GM18907 (cell line): Measurements from ENCODE around the gene TANK.
A peak's percentile ranks its signal among the peaks of the same experiment; 100 is the strongest.
"Not testable (repeated sequence)": the region's sequence is repeated elsewhere in the genome, so short reads cannot be mapped to it uniquely, and the experiment has no call there.

Experiments
- ATAC-seq: cut with Tn5 transposase; IDR thresholded peaks from one replicate; pipeline ENCODE4 v1.9.1; 2021; ENCODE audit warnings: mild to moderate bottlenecking, moderate library complexity; ENCODE audit not compliant: unreplicated experiment

Gene TANK

DNA sequence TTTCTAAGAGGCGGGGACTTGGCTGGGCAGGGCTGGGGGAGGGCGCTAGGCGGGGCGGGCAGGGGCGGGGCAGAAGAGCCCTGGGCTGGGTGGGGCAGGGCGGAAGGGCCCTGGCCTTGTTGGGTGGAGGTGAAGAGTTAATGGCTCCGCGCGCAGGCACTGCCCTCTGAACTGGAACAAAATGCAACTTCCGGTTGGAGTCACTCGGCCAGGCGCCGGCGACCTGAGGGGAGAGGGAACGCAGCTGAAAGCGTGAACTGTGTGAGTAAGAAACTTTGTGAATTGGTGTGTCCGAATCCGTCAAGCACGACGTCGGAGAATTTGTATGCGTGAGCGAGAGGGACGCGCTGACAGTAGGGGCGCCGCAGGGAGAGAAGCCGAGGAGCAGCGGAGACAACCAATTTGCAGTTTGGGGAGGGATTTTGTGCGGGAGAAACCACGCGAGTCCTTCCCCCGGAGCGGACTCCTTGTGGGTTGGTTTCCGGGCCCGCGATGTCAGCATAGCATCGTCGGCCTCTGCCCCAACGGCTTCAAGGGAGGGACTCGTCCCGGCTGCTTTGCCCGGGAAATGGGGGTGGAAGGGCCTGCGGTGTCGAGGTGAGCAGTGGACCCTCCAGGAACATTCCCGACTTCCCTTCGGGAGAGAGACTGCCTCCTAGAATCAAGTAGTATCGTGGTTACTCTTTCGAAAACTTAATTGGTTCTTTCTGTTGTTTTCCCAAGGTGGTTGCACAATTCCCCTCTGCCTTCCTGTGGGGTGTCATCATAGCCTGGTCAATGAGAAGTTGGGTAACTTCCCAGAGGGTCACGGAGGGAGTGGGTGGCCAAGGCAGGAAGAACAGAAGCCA is at the start of gene TANK:
TSS of gene TANK (plus strand) at position 203 of the 848 bp plus-strand sequence. CDS start 19,235 bp downstream, outside the sequence.
- ATAC-seq = peak; percentile 89

DNA sequence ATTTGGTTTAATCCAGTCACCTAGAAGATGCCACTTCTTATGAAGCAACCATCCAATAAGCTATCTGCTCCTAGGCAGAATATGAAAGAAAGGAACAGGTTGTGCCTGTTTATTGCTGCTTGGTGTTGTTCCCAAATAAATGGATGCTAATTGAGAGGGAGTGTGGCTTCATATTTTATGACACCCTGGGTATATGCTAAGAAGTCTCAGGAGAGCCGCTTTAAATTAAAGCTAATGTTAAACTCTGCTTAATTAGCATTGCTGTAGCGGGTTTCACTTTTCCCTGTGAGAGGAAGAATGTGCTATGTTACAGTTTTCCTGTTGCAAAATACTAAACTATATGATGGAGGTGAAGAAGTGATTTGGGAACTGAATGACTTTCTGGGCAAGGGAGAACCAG is 48.7 kb upstream of the TANK start:
- ATAC-seq = no peak

- ATAC-seq = no peak
These were observed 47.3 kb upstream of the TANK start for GRCh38 chr2:161112908-161113307.

- peak; percentile 56 for ATAC-seq
These were observed 46.3 kb upstream of the TANK start for GRCh38 chr2:161113693-161114575.

DNA sequence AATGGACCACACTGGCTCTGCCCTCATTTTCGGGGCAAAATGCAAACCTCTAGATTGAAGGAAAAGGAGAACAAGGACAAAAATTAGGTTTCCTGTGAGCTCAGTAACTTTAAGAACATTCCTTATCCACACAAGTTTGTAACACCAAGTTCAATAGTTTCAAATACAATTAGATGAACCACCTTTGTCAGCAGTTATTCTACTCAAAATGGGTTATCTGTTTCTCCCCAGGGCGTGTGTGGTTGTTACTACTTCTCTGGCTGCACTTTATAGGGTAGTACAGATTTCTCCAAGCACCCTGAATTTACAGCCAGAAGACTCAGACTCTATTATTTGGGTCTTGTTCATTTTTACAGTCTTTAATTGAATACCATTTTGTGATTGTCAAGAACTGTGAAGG is 45.0 kb upstream of the TANK start:
- no peak for ATAC-seq

GRCh38 chr2:161115605-161116380 is 44.4 kb upstream of the TANK start:
- ATAC-seq = no peak

DNA sequence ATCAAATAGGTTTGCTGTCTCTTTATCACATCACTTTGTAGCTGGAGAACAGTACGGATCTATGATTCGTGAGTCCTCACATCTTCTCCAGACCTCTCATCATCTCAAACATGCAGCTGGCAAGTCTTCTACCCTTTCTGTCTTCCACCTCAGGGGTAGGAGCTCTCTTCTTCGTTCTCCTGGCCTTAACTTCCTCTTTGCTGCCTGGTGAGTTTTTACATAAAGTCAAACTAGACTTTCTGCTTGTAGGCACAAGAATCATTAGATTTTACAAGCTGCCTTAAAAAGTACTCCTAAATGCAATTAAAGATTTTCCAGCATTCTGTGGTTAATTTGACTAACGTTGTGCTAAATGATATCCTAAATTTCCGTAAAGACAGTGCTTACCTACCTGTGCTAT is 43.7 kb upstream of the TANK start:
- ATAC-seq = no peak

DNA sequence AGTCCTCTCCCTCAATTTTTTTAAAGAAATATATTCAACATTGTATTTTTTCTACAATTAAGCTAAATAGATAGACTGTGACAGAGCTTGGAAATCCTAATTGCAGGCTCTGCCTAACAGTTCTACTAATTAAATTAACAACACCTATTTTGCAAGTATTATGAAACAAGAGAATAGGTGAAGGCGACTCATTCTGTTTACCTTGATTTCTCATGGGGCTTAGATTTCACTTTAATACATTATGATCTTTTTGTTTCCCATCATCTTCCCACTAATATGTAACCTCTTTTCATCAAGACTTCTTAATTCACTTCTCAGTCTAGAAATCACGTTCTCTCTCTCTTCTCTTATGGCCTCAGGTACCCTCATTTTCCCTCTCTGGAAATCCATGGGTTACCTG is 42.7 kb upstream of the TANK start:
- no peak for ATAC-seq

GRCh38 chr2:161118722-161119121 is 41.5 kb upstream of the TANK start:
- peak; percentile 48 for ATAC-seq

GRCh38 chr2:161119483-161119882 is 40.7 kb upstream of the TANK start:
- peak; percentile 31 for ATAC-seq

GRCh38 chr2:161120775-161121174 is 39.5 kb upstream of the TANK start:
- ATAC-seq = no peak

DNA sequence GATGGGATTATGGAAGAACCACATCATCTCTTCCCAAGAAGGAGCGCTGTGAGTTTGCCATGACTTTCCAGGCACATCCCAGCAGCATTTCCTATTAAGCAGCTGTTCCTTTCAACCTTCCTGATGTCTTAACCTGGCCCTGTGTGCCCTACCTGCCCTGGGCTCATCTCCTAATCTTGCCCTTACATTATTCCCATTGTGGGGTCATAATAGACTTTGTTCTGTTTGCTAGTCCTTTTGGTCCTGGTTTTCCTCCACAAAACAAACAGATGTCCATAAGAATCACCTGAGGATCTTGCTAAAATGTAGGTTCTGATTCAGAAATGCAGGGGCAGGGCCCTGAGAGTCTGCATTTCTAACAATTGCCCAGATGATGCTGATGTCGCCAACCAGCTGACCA is 38.6 kb upstream of the TANK start:
- ATAC-seq = no peak

- peak; percentile 61 for ATAC-seq
These were observed 37.3 kb upstream of the TANK start for GRCh38 chr2:161122772-161123530.

- ATAC-seq = no peak
These were observed 36.6 kb upstream of the TANK start for GRCh38 chr2:161123531-161124030.

- ATAC-seq = no peak
These were observed 36.0 kb upstream of the TANK start for GRCh38 chr2:161124201-161124600.

- ATAC-seq = no peak
These were observed 31.3 kb upstream of the TANK start for GRCh38 chr2:161128885-161129284.

GRCh38 chr2:161130354-161130753 is 29.9 kb upstream of the TANK start:
- ATAC-seq = no peak

- ATAC-seq = no peak
These were observed 29.1 kb upstream of the TANK start for GRCh38 chr2:161131074-161131680.

- no peak for ATAC-seq
These were observed 28.4 kb upstream of the TANK start for GRCh38 chr2:161131804-161132203.

GRCh38 chr2:161132384-161132783 is 27.8 kb upstream of the TANK start:
- ATAC-seq = not testable (repeated sequence)
